Glutamatergic neuron (in vitro differentiated cells): Measurements from ENCODE around the gene NIPAL4. TPM values are rescaled to one million over a fixed set of nuclear protein-coding genes. Genes with fewer than 3 reads are reported as not detected.

ENCODE experiments used
- DNase-seq: peaks from one replicate; pipeline ENCODE4 v3.0.0; 2022
- H3K27ac Mint-ChIP-seq: one replicate; pipeline ENCODE4 v1.8.0; 2020; ENCODE audit warnings: mild to moderate bottlenecking, mixed read lengths, inconsistent platforms; ENCODE audit not compliant: unreplicated experiment
- H3K27me3 Mint-ChIP-seq: one replicate; pipeline ENCODE4 v1.8.0; 2020; ENCODE audit warnings: mild to moderate bottlenecking, moderate library complexity, mixed read lengths, inconsistent platforms; ENCODE audit not compliant: unreplicated experiment
- H3K36me3 Mint-ChIP-seq: one replicate; pipeline ENCODE4 v1.8.0; 2020; ENCODE audit warnings: mild to moderate bottlenecking, mixed read lengths, inconsistent platforms; ENCODE audit not compliant: unreplicated experiment
- H3K4me1 Mint-ChIP-seq: one replicate; pipeline ENCODE4 v1.8.0; 2020; ENCODE audit warnings: mild to moderate bottlenecking, low read depth, mixed read lengths, inconsistent platforms; ENCODE audit not compliant: unreplicated experiment
- H3K4me3 Mint-ChIP-seq: one replicate; pipeline ENCODE4 v1.8.0; 2020; ENCODE audit warnings: mild to moderate bottlenecking, mixed read lengths, inconsistent platforms; ENCODE audit not compliant: unreplicated experiment
- H3K9me3 Mint-ChIP-seq: one replicate; pipeline ENCODE4 v1.8.0; 2020; ENCODE audit warnings: mild to moderate bottlenecking, moderate library complexity, mixed read lengths, inconsistent platforms; ENCODE audit not compliant: unreplicated experiment
- total RNA-seq: library from RNA; stranded (reverse); fragmentation: NEBNext Ultra II Directional; extraction: Animal tissue kit (Norgen Biotek cat#: 25700); gene quantifications from one replicate; pipeline ENCODE4 v1.2.1, GENCODE V29; 2021; ENCODE audit not compliant: unreplicated experiment
- TF ChIP-seq, protein P1 (sequence below): fragments of 200-600 bp; sonication (generic); IDR thresholded peaks from one replicate; pipeline ENCODE4 v1.5.0; 2021; ENCODE audit not compliant: partially characterized antibody, unreplicated experiment

The NIPAL4 gene
- total RNA-seq, 1 donor from 2014 or later: not detected

DNA sequence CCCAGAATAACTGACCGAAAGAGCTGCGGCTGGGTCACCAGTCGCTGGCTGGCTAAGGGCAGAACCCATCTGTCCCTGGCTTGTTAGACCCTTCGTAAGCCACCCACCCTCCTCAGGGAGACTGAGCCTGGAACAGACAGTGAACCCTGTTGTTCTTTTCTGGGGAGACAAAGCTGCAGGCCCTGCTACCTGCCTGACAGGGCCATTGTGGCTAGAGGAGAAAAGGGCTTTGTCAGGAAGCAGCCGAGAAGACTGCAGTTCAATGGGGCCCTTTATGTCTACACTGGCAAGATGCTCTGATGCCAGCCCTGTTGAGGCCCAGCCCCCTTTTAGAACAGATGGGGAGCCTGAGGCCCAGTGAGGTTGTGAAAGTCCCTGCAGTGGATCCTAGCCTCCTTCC is 3.7 kb upstream of the NIPAL4 start:
- no peak for DNase-seq
- Mint-ChIP-seq H3K27me3 (peaks cover 14% of the 10 kb centered on the region), H3K27ac (no peak overlapping the region), H3K36me3 (no peaks in the 10 kb centered on the region), H3K4me1 (peaks cover 5% of the 10 kb centered on the region), H3K9me3 (no peaks in the 10 kb centered on the region), H3K4me3 (no peak overlapping the region)
- TF ChIP-seq, protein P1, sequence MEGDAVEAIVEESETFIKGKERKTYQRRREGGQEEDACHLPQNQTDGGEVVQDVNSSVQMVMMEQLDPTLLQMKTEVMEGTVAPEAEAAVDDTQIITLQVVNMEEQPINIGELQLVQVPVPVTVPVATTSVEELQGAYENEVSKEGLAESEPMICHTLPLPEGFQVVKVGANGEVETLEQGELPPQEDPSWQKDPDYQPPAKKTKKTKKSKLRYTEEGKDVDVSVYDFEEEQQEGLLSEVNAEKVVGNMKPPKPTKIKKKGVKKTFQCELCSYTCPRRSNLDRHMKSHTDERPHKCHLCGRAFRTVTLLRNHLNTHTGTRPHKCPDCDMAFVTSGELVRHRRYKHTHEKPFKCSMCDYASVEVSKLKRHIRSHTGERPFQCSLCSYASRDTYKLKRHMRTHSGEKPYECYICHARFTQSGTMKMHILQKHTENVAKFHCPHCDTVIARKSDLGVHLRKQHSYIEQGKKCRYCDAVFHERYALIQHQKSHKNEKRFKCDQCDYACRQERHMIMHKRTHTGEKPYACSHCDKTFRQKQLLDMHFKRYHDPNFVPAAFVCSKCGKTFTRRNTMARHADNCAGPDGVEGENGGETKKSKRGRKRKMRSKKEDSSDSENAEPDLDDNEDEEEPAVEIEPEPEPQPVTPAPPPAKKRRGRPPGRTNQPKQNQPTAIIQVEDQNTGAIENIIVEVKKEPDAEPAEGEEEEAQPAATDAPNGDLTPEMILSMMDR: no peak

GRCh38 chr5:157457391-157457790 is 2.6 kb upstream of the NIPAL4 start:
- Mint-ChIP-seq H3K4me3 (no peak overlapping the region), H3K27ac (no peak overlapping the region), H3K9me3 (no peaks in the 10 kb centered on the region), H3K36me3 (no peaks in the 10 kb centered on the region), H3K4me1 (peaks cover 4% of the 10 kb centered on the region), H3K27me3 (peaks cover 16% of the 10 kb centered on the region)
- TF ChIP-seq, protein P1: no peak
- no peak for DNase-seq

GRCh38 chr5:157458835-157459234 is 1.2 kb upstream of the NIPAL4 start:
- no peak for DNase-seq
- H3K27ac Mint-ChIP-seq: no peak overlapping the region
- H3K36me3 Mint-ChIP-seq: no peaks in the 10 kb centered on the region
- no peak overlapping the region for H3K4me3 Mint-ChIP-seq
- no peaks in the 10 kb centered on the region for H3K9me3 Mint-ChIP-seq
- TF ChIP-seq, protein P1: no peak
- H3K27me3 Mint-ChIP-seq: peaks cover 16% of the 10 kb centered on the region
- peaks cover 3% of the 10 kb centered on the region for H3K4me1 Mint-ChIP-seq

- no peak for DNase-seq
- Mint-ChIP-seq H3K9me3 (no peaks in the 10 kb centered on the region), H3K4me1 (peaks cover 3% of the 10 kb centered on the region), H3K27ac (no peak overlapping the region), H3K4me3 (peak overlapping the region; percentile 74), H3K27me3 (peaks cover 16% of the 10 kb centered on the region), H3K36me3 (no peaks in the 10 kb centered on the region)
- TF ChIP-seq, protein P1: no peak
These were observed 1.1 kb downstream of the NIPAL4 start for GRCh38 chr5:157460921-157461792.

DNA sequence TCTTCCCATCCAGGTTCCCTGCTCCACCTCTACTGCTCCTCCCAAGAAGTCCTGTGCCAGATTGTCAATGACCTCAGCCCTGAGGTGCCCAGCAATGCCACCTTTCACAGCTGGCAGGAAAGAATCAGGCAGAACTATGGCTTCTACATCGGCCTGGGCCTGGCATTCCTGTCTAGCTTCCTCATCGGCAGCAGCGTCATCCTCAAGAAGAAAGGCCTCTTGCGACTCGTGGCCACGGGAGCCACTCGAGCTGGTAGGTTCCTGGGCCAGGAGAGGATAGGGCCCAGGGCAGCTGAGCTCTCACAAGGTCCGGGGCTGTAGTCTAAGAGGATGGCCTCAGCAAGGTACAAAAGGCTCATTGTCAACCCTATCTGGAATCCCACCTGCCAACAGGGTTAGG is 3.1 kb downstream of the NIPAL4 start:
- Mint-ChIP-seq H3K4me1 (peaks cover 3% of the 10 kb centered on the region), H3K36me3 (no peaks in the 10 kb centered on the region), H3K27ac (no peak overlapping the region), H3K9me3 (no peaks in the 10 kb centered on the region), H3K27me3 (peaks cover 16% of the 10 kb centered on the region), H3K4me3 (no peak overlapping the region)
- no peak for DNase-seq
- TF ChIP-seq, protein P1: no peak
